GM21515 (cell line): ENCODE data around the gene EBPL.
"Not testable (repeated sequence)": the region's sequence is repeated elsewhere in the genome, so short reads cannot be mapped to it uniquely, and the experiment has no call there.

Source experiments
- ATAC-seq: cut with Tn5 transposase; IDR thresholded peaks from one replicate; pipeline ENCODE4 v1.9.1; 2021; ENCODE audit not compliant: unreplicated experiment

EBPL gene

GRCh38 chr13:49690995-49691784, at the start of gene EBPL:
TSS of gene EBPL (minus strand) at chr13:49691486. CDS start at chr13:49691424, 62 bp downstream.
- peak; percentile 95 for ATAC-seq

- ATAC-seq: no peak
These were observed 49.6 kb upstream of the EBPL start for GRCh38 chr13:49740870-49741269.

- ATAC-seq: no peak
These were observed 48.4 kb upstream of the EBPL start for GRCh38 chr13:49739498-49740187.

- no peak for ATAC-seq
These were observed 42.1 kb upstream of the EBPL start for GRCh38 chr13:49733181-49733951.

- ATAC-seq: no peak
These were observed 40.5 kb upstream of the EBPL start for GRCh38 chr13:49731766-49732165.

GRCh38 chr13:49716615-49717014, 25.3 kb upstream of the EBPL start:
- ATAC-seq: no peak

GRCh38 chr13:49714757-49715156, 23.5 kb upstream of the EBPL start:
- no peak for ATAC-seq

GRCh38 chr13:49711218-49711863, 20.1 kb upstream of the EBPL start:
- ATAC-seq: no peak

- not testable (repeated sequence) for ATAC-seq
These were observed 13.0 kb upstream of the EBPL start for GRCh38 chr13:49704264-49704663.

- no peak for ATAC-seq
These were observed 10.2 kb upstream of the EBPL start for GRCh38 chr13:49701491-49701890.

GRCh38 chr13:49697468-49697867, 6.2 kb upstream of the EBPL start:
- no peak for ATAC-seq

- no peak for ATAC-seq
These were observed 3.2 kb upstream of the EBPL start for GRCh38 chr13:49694446-49694845.

GRCh38 chr13:49693877-49694276, 2.6 kb upstream of the EBPL start:
- ATAC-seq: no peak

GRCh38 chr13:49693191-49693733, 2.0 kb upstream of the EBPL start:
- ATAC-seq: no peak

GRCh38 chr13:49690133-49690994, 922 bp downstream of the EBPL start:
- peak; percentile 24 for ATAC-seq

- ATAC-seq: no peak
These were observed 7.8 kb downstream of the EBPL start for GRCh38 chr13:49683489-49683888.

GRCh38 chr13:49681842-49682435, 9.3 kb downstream of the EBPL start:
- no peak for ATAC-seq

GRCh38 chr13:49679246-49679645, 12.0 kb downstream of the EBPL start:
- no peak for ATAC-seq

GRCh38 chr13:49678191-49678914, 12.9 kb downstream of the EBPL start:
- no peak for ATAC-seq
